HT1080 (cell line): ENCODE measurements around the gene BCAR1. TPM values are rescaled to one million over a fixed set of nuclear protein-coding genes. Genes with fewer than 3 reads are reported as not detected.
A peak's percentile ranks its signal among the peaks of the same experiment; 100 is the strongest.
"Not testable (repeated sequence)": the region's sequence is repeated elsewhere in the genome, so short reads cannot be mapped to it uniquely, and the experiment has no call there.

ENCODE experiments used
- DNase-seq: peaks from one replicate; pipeline ENCODE4 v3.0.0-alpha.2; 2015; ENCODE audit warnings: low read depth
- total RNA-seq: library from RNA; depleted of rRNA; stranded (reverse); fragments of >200 nt; shearing (Covaris generic); gene quantifications from 2 replicates; pipeline ENCODE4 v1.2.3, GENCODE V29; 2014

Gene BCAR1
- total RNA-seq, 1 experiment from 2014 or later: 92.8 TPM

DNA sequence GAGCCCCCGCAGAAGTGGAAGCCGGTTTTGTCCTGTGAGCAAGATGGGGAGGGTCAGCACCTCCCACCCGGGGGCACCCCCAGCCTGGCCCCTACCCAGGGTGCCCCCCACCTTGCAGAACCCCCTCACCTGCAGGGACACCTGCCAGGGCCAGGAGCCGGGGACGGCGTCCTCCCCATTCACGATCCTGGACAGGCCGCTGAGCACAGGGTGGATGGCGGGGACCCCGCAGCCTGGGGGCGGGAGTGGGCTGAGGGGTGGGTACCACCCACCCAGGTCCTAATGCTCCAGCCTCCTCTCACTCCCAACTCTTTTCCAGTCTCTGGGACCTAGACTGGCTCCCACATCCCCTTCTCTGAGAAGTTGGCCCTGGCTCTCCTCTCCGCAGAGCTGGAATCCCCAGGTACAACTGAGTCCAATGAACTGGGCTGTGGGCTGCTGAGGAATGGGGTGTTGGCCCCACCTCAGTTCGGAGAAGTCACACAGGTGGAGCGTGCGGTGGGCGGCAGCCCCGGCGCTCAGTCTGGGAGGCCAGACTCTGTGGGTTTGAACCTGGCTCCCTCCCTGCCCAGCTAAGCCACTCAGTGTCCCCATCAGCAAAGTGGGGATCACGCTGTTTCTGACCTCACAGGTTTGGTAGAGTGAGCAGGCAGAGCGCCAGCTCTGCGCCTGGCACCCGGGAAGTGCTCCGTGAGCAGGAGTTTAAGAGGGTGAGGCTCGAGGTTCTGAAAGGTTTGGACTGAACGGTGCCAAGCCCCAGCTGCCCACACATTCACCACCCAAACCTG lies 45.3 kb downstream of the BCAR1 start:
- not testable (repeated sequence) for DNase-seq

DNA sequence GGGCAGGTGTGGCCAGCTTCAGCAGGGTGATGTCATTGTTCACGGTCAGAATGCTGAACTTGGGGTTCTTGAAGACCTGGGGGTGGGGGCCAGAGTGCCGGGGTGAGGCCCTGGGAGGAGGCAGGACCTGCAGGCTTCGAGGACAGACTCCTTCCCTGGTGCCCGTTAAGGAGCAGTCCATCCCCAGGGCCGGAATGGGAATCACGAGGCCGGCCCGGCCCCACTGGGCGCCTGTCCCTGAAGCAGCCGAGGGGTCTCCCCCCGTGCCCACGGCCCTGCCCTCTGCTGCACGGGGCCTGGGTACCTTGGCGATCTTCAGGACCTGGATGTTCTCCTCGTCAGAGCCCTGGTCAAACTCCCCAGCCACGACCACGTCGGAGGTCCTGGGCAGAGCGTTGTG lies 46.0 kb downstream of the BCAR1 start:
- not testable (repeated sequence) for DNase-seq

DNA sequence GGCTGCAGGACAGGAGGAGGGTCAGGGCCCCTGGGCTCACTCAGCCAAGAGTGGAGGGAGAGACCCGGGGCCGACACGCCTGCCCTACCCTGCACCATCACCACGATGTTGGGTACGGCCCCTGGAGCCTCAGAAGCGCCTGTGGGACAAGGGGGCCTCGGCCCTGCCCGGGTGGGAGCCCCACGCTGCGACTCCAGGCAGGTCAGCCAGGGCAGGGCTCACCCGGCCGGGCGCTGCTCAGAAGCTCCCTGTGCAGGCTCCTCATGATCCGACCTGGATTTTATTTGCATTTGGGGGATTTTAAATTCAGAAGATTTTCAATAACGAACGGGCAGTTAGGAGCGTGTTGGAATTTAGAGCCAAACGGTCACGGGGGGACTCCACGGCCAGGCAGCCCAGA lies 46.5 kb downstream of the BCAR1 start:
- DNase-seq: not testable (repeated sequence)

DNA sequence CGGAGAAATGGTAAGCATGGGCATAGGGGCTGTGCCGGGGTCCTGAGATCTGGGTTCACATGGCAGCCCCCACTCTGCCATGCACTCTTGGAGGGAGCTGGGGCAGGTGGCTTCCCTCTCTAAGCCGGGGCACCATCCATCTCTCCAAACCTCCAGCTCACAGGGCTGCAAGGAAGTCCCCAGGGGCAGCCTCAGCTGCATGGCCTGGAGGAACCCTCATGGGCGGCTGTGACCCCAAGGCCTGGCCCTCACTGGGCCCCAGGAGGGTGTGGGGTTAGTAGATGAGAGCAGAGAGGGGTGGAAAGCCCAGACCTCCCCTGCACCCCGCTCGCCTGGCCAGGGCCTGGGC lies 47.0 kb downstream of the BCAR1 start:
- no peak for DNase-seq

DNA sequence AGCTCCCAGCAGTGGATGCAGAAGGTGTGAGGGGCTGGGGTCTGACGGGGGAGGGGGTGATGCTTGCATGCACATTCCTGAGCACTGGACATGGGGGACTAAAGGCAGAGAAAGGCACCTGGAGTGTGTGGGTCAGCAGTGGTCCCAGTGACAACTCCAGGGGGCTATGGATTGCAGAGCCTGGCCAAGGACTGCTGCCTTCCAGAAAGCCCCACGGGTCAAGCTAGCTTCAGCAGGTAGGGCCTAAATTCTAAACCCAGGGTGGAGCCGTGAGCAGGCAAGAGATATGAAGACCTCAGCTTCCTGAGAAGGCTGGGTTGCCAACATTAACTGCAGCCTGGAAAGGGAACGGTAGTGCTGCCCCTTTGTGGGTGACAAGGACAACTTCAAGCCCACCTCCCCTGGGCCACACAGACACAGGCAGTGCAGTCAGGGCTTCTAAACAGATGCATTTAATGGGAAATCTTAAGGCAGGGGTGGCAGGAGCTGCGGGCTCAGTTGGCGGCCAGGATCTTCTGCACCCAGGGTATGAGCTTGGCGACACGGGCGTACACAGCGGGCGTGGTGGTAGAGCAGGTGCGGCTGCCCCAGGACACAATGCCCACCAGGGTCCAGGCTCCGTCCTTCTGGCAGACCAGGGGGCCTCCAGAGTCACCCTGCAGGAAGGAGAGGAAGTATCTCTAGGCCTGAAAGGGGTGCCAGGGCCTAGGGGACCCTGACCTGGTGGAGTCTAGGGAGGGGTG lies 47.6 kb downstream of the BCAR1 start:
- no peak for DNase-seq

DNA sequence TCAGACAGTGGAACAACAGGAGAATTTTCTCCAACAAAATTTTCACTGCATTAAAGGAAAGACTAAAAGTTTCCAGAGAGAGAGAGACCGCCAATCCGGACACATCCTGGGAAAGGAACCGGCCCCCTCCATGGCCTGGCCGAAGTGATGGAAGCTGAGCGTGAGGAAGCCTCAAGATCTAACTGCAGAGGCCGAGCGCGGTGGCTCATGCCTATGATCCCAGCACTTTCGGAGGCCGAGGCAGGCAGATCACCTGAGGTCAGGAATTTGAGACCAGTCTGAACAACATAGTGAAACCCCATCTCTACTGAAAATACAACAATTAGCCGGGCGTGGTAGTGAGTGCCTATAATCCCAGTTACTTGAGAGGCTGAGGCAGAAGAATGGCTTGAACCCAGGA lies 48.3 kb downstream of the BCAR1 start:
- DNase-seq: no peak

DNA sequence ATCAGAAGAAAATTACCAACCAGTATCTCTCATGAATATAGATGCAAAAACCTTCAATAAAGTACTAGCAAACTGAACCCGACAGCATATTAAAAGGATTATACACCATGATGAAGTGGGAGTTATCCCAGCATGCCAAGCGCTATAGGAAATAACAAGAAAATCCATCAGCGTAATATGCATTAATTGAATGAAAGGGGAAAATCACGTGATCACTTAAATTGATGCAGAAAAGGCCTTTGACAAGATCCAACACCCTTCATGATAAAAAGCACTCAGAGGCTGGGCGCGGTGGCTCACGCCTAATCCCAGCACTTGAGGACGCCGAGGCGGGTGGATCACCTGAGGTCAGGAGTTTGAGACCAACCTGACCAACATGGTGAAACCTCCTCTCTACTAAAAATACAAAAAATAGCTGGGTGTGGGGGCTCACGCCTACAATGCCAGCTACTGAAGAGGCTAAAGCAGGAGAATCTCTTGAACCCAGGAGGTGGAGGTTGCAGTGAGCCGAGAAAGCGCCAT lies 49.3 kb downstream of the BCAR1 start:
- DNase-seq: no peak

DNA sequence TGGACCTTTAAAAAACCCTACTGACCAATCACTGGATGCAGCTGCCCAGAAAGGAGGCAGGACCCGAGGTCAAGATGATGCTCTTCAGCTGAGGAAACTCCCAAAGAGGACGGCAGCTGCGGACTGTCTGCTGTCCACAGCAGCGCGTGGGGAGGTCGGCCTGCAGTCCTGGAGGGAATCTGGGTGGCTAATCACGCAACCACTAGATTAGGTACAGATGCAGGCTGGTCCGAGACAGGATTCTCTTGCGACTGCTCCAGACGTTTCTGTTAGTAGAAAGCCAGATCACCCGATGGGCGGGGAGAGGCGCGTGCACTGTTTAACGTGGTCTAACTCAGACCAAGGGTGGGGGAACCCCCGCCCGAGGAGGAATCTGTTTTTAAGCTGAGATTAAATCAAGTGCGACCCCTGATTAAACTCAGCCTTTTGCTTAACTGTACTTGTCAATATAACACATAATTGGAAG lies 53.3 kb downstream of the BCAR1 start:
- no peak for DNase-seq

DNA sequence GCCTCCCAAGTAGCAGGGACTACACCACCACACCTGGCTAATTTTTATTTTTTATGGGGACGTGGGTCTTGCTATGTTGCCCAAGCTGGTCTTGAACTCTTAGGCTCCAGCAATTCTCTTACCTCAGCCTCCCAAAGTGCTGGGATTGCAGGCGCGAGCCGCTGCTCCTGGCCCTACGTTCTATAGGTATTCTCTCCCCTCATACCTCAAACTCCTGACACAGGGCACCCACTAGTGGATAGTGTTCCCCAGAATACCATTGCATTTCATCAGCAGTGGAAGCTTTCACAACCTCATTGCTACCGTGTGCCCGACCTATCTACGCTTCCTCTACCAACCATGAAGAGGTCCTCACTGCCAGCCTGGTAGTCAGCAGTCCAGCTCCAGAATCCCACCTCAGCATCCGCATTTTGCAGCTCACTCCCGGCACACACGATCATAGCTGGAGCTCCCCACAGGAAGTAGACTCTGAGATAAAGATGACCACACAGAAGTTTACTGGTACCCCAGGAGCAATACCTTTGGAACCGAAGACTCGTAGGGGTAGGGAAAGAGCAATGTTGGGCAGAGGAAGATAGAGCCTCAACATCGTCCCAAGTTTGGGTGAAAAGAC lies 53.8 kb downstream of the BCAR1 start:
- DNase-seq: peak; percentile 21

DNA sequence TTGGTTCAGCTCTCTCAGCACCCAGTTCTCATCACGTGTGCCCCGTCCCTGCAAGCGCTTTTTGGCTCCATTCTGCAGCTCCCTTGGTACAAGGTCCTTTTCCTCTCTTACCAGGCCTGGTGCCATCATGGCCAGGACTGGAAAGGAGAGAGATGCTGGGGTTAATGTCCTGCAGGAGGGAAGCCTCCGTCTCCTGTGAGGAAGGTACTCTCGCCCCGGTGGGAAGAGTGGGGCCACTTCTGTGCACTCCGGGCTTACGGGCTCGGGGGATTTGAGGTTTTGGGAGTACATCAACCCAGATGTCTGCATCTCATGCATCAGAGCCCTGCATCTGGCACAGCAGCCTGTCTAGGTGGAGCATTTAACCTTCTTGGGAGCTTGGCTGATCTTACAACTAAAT lies 54.6 kb downstream of the BCAR1 start:
- no peak for DNase-seq

DNA sequence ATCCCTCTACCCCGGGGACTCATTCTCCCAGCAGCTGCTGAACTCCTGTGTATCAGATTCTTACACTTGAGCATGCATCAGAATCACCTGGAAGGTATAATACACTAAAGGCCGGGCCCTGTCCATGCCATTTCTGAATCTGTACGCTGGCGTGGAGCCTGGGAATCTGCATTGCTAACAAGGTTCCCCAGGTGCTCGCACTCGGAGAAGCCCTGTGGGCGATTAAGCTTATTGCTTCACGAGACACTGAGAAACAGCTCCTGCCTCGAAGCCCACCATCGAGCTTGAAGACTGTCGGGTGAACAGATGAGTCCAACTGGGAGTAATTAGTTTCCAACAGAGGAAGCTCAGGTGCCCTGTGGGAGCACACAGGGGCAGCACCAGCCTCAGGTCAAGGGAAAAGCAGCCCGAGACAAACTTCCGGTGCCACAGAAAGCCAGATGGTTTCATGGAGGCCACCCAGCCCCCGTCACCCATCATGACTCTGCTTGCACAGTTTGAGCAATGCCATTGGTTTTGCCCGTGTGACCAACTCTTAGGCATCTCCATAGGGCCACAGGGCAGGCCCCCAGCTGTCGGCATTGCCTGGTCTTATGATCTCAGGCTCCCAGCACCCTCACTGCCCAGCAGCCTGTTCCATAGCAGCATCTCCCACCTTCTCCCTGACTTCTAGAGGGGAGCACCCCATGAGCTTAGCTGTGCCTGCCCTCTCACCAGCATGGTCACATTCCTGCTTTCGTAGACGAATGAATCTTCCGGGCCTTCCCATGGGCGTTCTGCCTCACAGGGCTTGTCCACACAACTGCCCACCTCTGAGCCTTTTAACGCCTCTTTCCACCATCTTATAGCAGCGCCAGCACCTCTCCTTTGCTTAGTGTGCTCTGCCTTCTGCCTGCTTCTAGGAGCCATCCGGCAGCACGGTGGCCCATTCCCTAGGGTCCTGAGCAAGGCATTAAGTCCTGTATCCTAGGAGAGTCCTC lies 55.3 kb downstream of the BCAR1 start:
- no peak for DNase-seq

DNA sequence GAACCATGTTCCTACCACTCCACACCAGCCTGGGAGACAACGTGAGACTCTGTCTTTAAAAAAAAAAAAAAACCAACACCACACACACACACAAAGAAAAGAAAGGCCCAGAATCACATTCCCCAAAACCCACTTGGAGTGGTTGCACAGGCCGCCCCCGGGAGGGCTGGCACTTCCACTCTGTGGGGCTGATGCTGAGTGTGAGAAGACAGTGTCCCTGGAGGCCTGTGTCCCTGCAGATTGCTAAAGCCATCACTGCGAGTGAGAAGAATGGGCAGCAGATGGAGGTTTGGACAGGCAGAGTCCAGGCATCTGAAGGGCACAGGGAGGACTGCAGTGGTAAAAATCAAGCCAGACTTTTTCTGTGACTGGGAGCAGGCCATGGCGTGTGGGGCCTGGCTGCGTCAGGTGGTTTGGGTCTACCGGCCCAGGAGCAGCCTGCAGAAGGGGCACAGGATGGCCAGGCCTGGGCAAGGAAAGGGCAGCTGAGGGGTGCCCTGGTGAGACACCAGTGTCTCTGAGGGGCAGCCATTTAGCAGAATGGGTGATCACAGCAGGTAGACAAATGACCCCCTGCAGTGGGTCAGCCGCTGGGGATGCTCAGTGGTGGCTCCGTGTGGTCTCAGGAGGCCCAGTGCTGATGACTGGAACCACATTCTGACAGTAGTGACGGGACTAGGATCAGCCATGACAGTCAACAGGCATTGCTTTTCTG lies 57.5 kb downstream of the BCAR1 start:
- DNase-seq: no peak

DNA sequence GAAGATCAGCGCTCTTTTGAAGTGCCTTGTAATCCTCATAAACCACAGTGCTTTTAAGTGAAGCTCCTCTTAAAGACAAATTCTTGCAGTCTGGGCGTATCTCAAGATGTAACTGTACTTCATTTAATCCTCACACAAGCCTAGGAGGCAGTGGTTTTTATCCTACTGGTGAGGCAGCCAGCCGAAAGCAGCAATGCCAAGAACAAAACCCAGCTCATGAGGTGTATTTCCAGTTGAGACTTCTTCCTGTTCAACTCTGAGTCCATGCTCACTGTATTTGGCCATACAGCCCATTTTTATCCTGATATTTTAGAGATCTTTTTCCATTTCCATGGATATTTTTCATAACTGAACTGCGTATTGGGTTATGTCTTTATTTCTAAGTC lies 58.2 kb downstream of the BCAR1 start:
- no peak for DNase-seq

DNA sequence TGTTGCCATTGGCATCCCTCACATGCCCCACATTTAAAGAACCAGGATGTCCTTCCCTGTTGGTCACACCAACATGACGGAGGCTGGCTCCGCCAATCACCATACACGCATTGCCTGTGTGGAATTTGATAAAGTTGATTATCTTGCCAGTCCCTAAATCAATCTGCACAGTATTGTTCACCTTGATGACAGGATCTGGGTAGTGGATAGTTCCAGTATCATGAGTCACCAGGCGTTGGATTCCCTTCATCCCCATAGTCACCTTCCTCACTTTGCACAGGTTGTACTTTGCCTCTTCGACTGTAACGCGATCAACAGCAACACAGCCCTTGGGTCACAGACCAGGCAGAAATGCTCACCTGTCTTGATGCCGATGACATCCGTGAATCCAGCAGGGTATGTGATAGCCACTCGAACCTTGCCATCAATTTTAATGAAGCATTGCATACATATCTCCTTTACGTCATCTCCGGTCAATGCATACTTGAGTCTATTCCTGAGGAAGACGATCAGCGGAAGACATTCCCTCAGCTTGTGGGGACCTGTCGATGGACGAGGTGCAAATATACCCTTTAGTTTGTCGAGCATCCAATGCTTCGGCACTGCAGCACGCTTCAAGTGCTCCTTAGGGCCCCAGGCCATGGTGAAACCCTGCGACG lies 58.7 kb downstream of the BCAR1 start:
- no peak for DNase-seq

DNA sequence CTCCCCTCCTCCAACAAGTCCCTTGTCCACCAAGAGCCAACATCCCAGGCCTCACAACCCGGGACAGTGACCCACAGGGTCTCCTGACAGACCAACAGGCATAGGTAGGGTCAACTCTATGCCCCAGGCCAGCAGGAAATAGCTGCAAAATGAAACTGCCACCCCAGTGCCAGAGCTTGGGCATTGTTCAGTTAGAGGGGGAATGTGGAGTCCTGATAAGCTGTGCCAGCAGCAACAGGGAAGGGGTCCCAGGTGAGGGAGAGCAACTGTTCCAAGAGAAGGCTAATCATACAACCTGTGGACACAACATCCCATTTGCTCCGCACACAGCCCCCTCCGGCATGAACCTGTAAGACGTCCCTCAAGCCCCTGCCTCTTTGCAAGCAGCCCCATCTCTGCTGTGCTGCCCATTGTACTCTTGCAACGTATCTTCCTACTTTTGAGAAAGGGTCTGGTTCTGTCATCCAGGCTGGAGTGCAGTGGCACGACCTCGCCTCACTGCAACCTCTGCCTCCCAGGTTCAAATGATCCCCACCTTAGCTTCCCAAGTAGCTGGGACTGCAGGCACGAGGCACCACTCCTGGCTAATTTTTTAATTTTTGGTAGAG lies 61.7 kb downstream of the BCAR1 start:
- DNase-seq: no peak

DNA sequence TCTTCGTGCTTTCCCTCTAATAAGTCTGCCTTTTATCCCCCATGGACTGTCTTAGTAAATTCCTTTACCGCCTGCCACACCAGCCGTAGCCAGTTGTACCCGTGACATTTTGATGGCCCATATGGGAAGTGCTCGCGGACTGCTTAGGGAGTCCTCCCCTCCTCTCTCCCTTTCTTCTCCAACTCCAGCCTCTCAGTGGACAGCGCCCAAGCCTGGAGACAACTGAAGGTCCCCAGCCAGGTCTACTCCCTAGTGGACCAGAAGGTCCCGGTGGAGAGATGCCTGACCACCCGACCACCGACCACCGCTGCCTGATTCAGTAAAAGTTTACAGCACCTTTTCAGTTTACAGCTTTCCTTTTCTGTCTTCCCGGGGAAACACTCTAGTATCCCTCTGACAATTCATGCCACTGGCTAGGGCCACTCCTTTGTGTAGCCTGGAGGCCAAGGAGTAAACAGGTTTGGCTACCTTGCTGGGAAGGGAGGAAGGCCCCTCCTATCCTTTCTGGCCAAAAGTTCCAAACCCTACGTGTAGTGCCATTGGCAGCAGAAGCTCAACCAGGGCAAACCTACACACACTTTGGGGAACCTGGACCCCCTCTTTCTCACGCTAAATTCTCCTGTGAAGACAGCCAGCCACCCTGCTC lies 62.5 kb downstream of the BCAR1 start:
- no peak for DNase-seq

DNA sequence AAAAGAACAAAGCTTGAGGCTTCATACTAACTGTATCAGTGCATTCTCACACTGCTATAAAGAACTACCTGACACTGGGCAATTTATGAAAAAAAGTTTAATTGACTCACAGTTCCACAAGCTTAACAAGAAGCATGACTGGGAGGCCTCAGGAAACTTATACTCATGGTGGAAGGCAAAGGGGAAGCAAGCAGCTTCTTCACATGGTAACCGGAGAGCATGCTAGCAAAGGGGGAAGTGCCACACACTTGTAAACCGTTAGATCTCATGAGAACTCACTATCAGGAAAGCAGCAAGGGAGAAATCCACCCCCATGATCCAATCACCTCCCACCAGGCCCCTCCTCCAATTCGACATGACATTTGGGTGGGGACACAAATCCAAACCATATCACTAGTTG lies 69.8 kb downstream of the BCAR1 start:
- no peak for DNase-seq

DNA sequence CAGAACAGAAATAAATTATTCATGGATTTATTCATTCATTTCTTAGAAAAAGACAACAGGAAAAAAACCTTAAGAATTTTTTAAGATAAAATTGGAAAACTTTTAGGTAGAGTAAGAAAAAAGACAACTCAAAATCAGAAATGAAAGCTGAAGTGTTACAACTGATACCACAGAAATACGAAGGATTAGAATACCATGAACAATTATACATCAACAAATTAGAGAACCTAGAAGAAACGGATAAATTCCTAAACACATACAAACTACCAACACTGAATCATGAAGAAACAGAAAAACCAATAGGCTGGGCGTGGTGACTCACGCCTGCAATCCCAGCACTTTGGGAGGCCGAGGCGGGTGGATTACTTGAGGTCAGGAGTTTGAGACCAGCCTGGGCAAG lies 72.2 kb downstream of the BCAR1 start:
- no peak for DNase-seq
